ENCODE data around the gene RAB33B. TPM values are rescaled to one million over a fixed set of nuclear protein-coding genes. Genes with fewer than 3 reads are reported as not detected.

Gene RAB33B
- total RNA-seq, 2 experiments from 2014 or later: 9.2 to 11.7 TPM

- Histone ChIP-seq H3K4me1 (ENCODE audit: insufficient read depth, low read length, poor library complexity, severe bottlenecking) (no peaks in the 10 kb centered on the region), H3K9me2 (ENCODE audit: insufficient read depth, low read length) (no peaks in the 10 kb centered on the region), H4K20me1 (ENCODE audit: insufficient read depth, low read length) (no peaks in the 10 kb centered on the region), H3K36me3 (ENCODE audit: insufficient read depth, low read length) (no peaks in the 10 kb centered on the region), H2AFZ (ENCODE audit: low read length) (no peak overlapping the region), H3K79me2 (ENCODE audit: insufficient read depth, low read depth, low read length) (no peaks in the 10 kb centered on the region), H3K9me3 (ENCODE audit: low read length) (no peaks in the 10 kb centered on the region), H3K27ac (ENCODE audit: low read depth, low read length, poor library complexity, severe bottlenecking) (no peak overlapping the region), H3K4me2 (ENCODE audit: low read length) (no peak overlapping the region), H3K4me3 (ENCODE audit: low read depth, low read length, poor library complexity, severe bottlenecking) (no peak overlapping the region)
- intact Hi-C loops (cut with micrococcal nuclease; ENCODE audit: unreplicated experiment): no loop called here
- DNase-seq (ENCODE audit: low spot score): no peak
- ChIA-PET CTCF (ENCODE audit: unreplicated experiment) (no interaction called here), POLR2A (no interaction called here)
- BruUV-seq (replicated peaks): no TSS peak
- TF ChIP-seq EZH2phosphoT487 (IDR thresholded peaks at IDR 0.05; ENCODE audit: borderline replicate concordance, low read depth, low read length) (no peak), CTCF (conservative IDR thresholded peaks at IDR 0.05; ENCODE audit: low read length) (no peak)
Measured at GRCh38 chr4:139489638-139490037, 35.7 kb downstream of the RAB33B start.

- TF ChIP-seq EZH2phosphoT487 (IDR thresholded peaks at IDR 0.05; ENCODE audit: borderline replicate concordance, low read depth, low read length) (no peak), CTCF (conservative IDR thresholded peaks at IDR 0.05; ENCODE audit: low read length) (no peak)
- no peak overlapping the region for H3K27ac ChIP-seq (ENCODE audit: low read depth, low read length, poor library complexity, severe bottlenecking)
- H4K20me1 ChIP-seq (ENCODE audit: insufficient read depth, low read length): no peaks in the 10 kb centered on the region
- H3K4me1 ChIP-seq (ENCODE audit: insufficient read depth, low read length, poor library complexity, severe bottlenecking): no peaks in the 10 kb centered on the region
- POLR2A ChIA-PET: no interaction called here
- H3K4me2 ChIP-seq (ENCODE audit: low read length): no peak overlapping the region
- BruUV-seq (replicated peaks): no TSS peak
- intact Hi-C loops (cut with micrococcal nuclease; ENCODE audit: unreplicated experiment): no loop called here
- no peak for DNase-seq (ENCODE audit: low spot score)
- H3K79me2 ChIP-seq (ENCODE audit: insufficient read depth, low read depth, low read length): no peaks in the 10 kb centered on the region
- no peak overlapping the region for H3K4me3 ChIP-seq (ENCODE audit: low read depth, low read length, poor library complexity, severe bottlenecking)
- H3K9me3 ChIP-seq (ENCODE audit: low read length): no peaks in the 10 kb centered on the region
- no peak overlapping the region for H2AFZ ChIP-seq (ENCODE audit: low read length)
- CTCF ChIA-PET (ENCODE audit: unreplicated experiment): no interaction called here
- no peaks in the 10 kb centered on the region for H3K9me2 ChIP-seq (ENCODE audit: insufficient read depth, low read length)
- H3K36me3 ChIP-seq (ENCODE audit: insufficient read depth, low read length): no peaks in the 10 kb centered on the region
Measured at GRCh38 chr4:139492429-139492828, 38.5 kb downstream of the RAB33B start.

- Histone ChIP-seq H2AFZ (ENCODE audit: low read length) (no peak overlapping the region), H3K9me3 (ENCODE audit: low read length) (no peaks in the 10 kb centered on the region), H3K4me1 (ENCODE audit: insufficient read depth, low read length, poor library complexity, severe bottlenecking) (no peaks in the 10 kb centered on the region), H3K36me3 (ENCODE audit: insufficient read depth, low read length) (no peaks in the 10 kb centered on the region), H3K79me2 (ENCODE audit: insufficient read depth, low read depth, low read length) (no peaks in the 10 kb centered on the region), H4K20me1 (ENCODE audit: insufficient read depth, low read length) (no peaks in the 10 kb centered on the region), H3K9me2 (ENCODE audit: insufficient read depth, low read length) (no peaks in the 10 kb centered on the region), H3K4me3 (ENCODE audit: low read depth, low read length, poor library complexity, severe bottlenecking) (no peak overlapping the region), H3K27ac (ENCODE audit: low read depth, low read length, poor library complexity, severe bottlenecking) (no peak overlapping the region), H3K4me2 (ENCODE audit: low read length) (no peak overlapping the region)
- ChIA-PET CTCF (ENCODE audit: unreplicated experiment) (no interaction called here), POLR2A (interaction anchor here (0.6 to 0.7 kb wide), 2 partner anchors 18 to 62 kb away, joined by 3 to 6 read pairs; no protein-coding TSS in a partner anchor)
- DNase-seq (ENCODE audit: low spot score): no peak
- TF ChIP-seq CTCF (conservative IDR thresholded peaks at IDR 0.05; ENCODE audit: low read length): no peak
- no peak for TF ChIP-seq EZH2phosphoT487 (IDR thresholded peaks at IDR 0.05; ENCODE audit: borderline replicate concordance, low read depth, low read length)
- intact Hi-C loops (cut with micrococcal nuclease; ENCODE audit: unreplicated experiment): no loop called here
- no TSS peak for BruUV-seq (replicated peaks)
Measured at GRCh38 chr4:139493176-139493575, 39.3 kb downstream of the RAB33B start.

Data from OCI-LY7 (cell line).